HTERT RPE-1 (cell line): Measurements from ENCODE around the gene PDE2A.

Experiments
- in situ Hi-C: fragments of 300-500 bp; cut with MboI; formaldehyde crosslinking; loops from 4 replicates; pipeline ENCODE4 v1.14.3; 2020; ENCODE audit warnings: low sequenced_read_pairs

The PDE2A gene

DNA sequence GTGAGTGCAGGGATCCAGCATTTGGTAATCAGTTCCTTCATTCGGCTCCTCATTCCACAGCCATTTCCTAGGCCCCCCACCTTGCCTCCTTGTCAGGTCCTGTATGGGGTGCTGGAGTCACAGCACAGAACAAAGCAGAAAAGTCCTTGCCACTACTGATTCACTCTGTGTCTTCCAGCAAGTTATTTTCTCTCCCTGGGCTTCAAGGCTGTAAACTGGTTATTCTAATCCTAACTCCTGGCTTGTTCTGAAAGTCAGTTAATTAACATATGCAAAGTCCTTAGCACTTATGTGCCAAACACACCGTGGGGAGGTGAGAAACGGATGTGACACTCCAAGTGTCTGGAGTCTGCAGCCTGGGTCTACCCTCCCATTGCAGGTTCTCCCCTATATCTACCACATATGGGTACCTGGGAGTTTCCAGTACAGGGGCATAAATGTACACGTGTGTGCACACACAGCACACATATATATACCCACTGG, 30.6 kb upstream of the PDE2A start:
- in situ Hi-C loops: no loop called here

DNA sequence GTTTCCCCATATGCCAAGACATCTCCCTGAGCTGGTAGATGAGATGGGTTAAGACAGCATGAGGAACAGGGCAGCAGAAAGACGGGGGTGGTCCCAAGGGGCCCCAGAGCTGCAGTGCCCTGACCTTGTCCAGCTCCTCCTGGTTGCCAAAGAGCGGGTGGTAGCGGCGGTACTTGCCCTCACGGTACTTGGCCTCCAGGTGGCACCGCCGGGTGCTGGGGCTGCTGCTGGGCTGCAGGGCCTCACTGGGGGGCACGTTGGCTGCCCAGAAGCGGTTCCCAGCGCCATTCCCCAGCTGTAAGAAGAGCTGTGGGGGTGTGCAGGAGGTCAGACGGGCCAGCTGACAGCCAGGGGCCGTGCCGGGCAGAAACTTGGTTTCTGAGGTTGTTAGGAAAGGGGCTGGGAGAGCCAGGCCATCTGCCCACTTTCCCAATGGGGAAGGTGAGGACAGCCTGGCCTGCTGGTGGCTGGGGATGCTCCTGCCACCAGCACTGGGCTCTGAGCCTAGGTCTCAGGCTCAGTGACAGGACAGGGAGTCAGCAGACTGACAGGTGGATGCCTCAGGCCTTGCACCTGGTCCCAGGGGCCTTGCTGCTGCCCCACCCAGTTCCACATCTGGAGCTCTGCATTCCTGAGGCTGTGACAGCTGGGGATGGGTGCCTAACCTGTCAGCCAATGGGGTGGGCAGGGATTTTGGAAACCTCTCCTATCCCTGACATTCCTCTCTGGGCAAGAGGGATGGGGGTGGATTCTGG, 30.0 kb upstream of the PDE2A start:
- in situ Hi-C loops: no loop called here

- in situ Hi-C loops: no loop called here
Observed at GRCh38 chr11:72703267-72704008, 29.2 kb upstream of the PDE2A start.

- in situ Hi-C loops: no loop called here
Observed at GRCh38 chr11:72702577-72703241, 28.5 kb upstream of the PDE2A start.

- in situ Hi-C loops: no loop called here
Observed at GRCh38 chr11:72702096-72702495, 27.9 kb upstream of the PDE2A start.

- in situ Hi-C loops: no loop called here
Observed at GRCh38 chr11:72701466-72701865, 27.2 kb upstream of the PDE2A start.

- in situ Hi-C loops: no loop called here
Observed at GRCh38 chr11:72700146-72700545, 25.9 kb upstream of the PDE2A start.

GRCh38 chr11:72697814-72698213, 23.6 kb upstream of the PDE2A start:
- in situ Hi-C loops: no loop called here

- in situ Hi-C loops: no loop called here
Observed at GRCh38 chr11:72696866-72697700, 22.9 kb upstream of the PDE2A start.

- in situ Hi-C loops: no loop called here
Observed at GRCh38 chr11:72695354-72695753, 21.1 kb upstream of the PDE2A start.

DNA sequence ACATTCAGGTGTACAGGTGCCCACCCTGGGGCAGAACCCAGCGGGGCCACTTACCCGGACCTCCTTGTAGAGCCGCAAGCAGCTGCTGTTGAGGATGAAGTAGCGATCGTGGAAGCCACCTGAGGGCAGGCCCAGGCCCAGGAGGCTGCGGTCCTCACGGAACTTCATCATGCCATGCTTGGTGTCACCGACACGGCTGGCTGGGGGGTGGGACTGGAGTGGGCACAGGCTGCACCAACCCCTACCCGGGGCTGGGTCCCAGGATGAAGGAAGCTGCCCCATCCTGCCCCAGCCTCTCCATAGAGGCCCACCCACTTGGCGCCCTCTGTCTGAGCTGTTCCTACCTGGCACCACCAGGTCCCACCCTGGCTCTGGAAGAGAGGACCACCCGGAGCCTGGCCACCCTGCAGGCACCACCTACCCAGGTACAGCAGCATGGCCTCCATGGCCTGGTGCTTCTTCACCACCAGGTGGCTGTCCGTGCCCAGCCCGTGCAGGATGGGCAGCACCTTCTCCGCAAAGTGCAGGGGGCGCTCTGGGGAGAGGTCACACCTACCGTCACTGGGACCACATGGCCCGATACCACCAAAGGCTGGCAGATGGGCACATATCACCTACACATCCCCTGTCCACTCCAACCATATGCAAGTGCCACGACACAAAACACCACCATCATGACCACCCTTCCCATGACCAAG, 19.2 kb upstream of the PDE2A start:
- in situ Hi-C loops: no loop called here

DNA sequence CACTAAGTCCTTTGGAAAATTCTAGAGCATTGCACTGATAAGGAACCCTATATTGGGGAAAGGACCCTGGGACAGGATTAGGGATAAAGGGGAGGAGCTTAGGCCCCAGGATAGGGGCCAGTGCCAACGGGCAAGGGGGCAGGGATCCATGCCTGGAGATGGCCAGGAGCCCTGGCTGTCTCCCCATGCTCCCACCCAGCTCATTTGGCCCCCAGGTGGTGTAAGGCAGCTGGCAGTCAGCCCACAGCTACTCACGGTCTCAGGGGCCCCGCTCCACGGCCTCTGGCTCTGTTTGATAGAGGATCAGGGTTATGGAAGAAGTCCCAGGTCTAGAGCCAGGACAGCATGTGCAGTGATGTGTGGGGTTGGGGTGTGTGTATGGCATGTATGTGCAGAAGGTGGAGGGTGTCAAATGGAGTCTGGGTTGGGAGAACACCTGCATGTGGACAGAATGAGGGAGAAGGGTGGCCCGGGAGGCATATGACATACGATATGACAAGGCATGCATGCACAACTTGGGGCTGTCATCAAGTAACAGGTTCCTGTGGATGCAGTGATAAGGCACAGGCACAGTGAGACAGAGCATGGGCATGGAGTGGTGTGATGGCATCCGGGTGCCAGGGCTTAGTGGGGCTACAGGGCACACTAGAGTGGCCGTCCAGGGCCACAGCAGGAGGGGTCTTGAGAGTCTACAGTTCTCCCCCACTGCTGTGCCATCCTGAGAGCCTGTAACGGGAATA, 18.4 kb upstream of the PDE2A start:
- in situ Hi-C loops: no loop called here

DNA sequence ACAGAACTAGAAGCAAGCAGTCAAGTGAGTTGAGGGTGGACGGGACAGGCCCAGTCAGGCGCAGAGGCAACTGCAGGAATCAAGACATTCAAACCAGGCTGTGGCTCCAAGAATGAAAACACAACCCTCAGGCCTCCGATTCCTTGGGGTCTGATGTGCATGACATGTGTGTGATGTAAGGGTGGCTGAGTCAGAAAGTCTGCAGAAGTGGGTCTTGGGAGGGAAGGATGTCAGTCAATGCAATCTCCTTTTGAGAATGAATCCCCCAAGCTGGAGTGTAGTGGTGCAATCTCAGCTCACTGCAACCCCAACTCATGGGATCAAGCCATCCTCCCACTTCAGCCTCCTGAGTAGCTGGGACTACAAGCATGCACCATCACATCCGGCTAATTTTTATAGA, 15.9 kb upstream of the PDE2A start:
- in situ Hi-C loops: no loop called here

GRCh38 chr11:72688929-72689328, 14.7 kb upstream of the PDE2A start:
- in situ Hi-C loops: no loop called here

GRCh38 chr11:72688486-72688885, 14.3 kb upstream of the PDE2A start:
- in situ Hi-C loops: no loop called here

- in situ Hi-C loops: no loop called here
Observed at GRCh38 chr11:72687326-72687725, 13.1 kb upstream of the PDE2A start.

- in situ Hi-C loops: no loop called here
Observed at GRCh38 chr11:72686639-72687220, 12.5 kb upstream of the PDE2A start.

DNA sequence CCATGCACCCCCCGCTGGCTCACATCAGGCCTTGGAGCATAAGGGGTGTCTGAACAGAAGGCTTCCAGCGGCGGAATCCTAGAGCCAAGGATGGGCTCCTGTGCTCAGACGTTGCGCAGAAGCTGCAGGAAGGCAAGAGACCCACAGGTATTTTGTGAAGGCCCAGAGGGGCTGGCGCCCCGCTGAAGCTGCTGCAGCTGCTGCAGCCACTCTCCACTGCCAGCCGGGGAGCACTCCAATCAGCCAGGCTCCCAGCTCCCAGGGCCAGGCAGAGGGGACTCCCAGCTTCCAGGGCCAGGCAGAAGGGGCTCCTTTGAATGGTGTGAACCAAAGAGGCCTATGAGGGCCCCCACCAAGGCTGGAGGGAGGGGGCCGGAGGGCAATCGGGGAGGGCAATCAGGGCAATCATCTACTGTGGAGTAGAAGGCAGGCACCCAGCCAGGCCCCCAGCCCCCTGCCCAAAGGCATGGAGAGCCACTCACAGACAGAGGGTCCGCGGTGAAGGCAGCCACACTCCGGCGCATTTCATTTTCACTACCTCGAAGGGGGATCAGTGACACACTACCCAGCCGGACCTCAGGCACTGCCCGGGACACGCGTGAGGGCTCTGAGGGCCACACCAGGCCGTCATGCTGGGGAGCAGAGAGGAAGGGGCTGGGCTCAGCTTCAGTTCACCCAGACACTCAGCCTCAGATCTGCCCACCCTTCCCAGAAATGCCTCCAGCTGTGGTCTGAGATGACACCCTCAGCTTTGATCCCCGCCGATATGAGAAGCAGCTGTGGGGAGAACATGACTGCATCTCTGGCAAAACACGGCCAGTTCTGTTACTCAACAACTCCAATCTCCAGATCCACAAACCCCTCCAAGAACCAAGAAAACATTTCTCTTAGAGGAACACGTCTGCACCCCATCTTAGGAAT, 11.6 kb upstream of the PDE2A start:
- in situ Hi-C loops: no loop called here
